ENCODE measurements around the gene MAML1. TPM values are rescaled to one million over a fixed set of nuclear protein-coding genes. Genes with fewer than 3 reads are reported as not detected.
"Not testable (repeated sequence)": the region's sequence is repeated elsewhere in the genome, so short reads cannot be mapped to it uniquely, and the experiment has no call there.

Gene MAML1, protein sequence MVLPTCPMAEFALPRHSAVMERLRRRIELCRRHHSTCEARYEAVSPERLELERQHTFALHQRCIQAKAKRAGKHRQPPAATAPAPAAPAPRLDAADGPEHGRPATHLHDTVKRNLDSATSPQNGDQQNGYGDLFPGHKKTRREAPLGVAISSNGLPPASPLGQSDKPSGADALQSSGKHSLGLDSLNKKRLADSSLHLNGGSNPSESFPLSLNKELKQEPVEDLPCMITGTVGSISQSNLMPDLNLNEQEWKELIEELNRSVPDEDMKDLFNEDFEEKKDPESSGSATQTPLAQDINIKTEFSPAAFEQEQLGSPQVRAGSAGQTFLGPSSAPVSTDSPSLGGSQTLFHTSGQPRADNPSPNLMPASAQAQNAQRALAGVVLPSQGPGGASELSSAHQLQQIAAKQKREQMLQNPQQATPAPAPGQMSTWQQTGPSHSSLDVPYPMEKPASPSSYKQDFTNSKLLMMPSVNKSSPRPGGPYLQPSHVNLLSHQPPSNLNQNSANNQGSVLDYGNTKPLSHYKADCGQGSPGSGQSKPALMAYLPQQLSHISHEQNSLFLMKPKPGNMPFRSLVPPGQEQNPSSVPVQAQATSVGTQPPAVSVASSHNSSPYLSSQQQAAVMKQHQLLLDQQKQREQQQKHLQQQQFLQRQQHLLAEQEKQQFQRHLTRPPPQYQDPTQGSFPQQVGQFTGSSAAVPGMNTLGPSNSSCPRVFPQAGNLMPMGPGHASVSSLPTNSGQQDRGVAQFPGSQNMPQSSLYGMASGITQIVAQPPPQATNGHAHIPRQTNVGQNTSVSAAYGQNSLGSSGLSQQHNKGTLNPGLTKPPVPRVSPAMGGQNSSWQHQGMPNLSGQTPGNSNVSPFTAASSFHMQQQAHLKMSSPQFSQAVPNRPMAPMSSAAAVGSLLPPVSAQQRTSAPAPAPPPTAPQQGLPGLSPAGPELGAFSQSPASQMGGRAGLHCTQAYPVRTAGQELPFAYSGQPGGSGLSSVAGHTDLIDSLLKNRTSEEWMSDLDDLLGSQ
- total RNA-seq: 10 to 100 TPM; 28.8 to 45.4 (median 37.6) TPM
- 18.4 TPM for total RNA-seq (2013)

DNA sequence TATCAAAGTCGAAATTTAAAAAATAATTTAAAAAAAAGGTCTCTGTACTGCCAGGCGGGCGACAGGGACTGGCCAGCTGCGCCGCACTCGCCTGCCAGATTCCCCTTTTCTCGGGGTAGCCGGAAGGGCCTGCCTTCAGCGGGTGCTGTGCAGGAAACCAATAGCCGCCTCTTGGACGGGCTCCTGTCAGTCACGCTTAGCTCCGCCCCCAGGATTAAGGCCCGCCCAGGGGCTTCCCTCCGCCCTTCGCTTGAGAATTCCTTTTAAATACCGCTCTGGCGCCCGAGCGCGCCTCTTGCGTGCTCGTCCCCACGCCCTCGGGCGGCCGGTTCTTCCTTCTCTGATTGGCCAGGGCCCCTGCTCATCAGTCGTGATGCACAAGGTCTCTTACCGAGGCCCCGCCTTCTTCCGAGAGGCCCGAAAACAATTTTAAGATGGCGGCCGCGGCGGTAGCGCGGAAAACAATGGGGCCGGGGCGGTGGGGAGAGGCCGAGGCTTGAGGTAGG lies at the start of gene MAML1:
MAML1 (plus strand) TSS at position 411 of the 506 bp plus-strand sequence. CDS start 291 bp downstream, outside the sequence.
- DNase-seq (peak; percentile 99 to 100), ATAC-seq (peak; percentile 92 to 98 (median 93))
- 0% methylated on average over 41 of the region's 41 CpGs for WGBS (ENCODE audit: insufficient coverage)
- peaks cover 30 to 35% of the 10 kb centered on the region in 2 donors for H3K4me1 Mint-ChIP-seq
- Histone ChIP-seq H3K9me3 (ENCODE audit: control insufficient read depth, insufficient read depth, low read length) (no peaks in the 10 kb centered on the region), H3K4me3 (ENCODE audit: low read length) (peak within 1 kb of the TSS; percentile 49), H3K27ac (ENCODE audit: low read length) (peak within 1 kb of the TSS; percentile 83), H3K4me1 (ENCODE audit: control insufficient read depth, insufficient read depth, low read length) (peaks cover 33% of the 10 kb centered on the region), H3K36me3 (ENCODE audit: control insufficient read depth, insufficient read depth, low read length) (peaks cover 34% of the 10 kb centered on the region), H3K27me3 (ENCODE audit: control insufficient read depth, insufficient read depth, low read length) (no peaks in the 10 kb centered on the region)
- H3K9me3 Mint-ChIP-seq: no peaks in the 10 kb centered on the region
- H3K27ac Mint-ChIP-seq: peak within 1 kb of the TSS; percentile 85 to 91
- TF ChIP-seq, protein P1, sequence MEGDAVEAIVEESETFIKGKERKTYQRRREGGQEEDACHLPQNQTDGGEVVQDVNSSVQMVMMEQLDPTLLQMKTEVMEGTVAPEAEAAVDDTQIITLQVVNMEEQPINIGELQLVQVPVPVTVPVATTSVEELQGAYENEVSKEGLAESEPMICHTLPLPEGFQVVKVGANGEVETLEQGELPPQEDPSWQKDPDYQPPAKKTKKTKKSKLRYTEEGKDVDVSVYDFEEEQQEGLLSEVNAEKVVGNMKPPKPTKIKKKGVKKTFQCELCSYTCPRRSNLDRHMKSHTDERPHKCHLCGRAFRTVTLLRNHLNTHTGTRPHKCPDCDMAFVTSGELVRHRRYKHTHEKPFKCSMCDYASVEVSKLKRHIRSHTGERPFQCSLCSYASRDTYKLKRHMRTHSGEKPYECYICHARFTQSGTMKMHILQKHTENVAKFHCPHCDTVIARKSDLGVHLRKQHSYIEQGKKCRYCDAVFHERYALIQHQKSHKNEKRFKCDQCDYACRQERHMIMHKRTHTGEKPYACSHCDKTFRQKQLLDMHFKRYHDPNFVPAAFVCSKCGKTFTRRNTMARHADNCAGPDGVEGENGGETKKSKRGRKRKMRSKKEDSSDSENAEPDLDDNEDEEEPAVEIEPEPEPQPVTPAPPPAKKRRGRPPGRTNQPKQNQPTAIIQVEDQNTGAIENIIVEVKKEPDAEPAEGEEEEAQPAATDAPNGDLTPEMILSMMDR (IDR thresholded peaks at IDR 0.05): no peak
- H3K4me3 Mint-ChIP-seq: peak within 1 kb of the TSS; percentile 89
- H3K36me3 Mint-ChIP-seq: peaks cover 15% of the 10 kb centered on the region
- intact Hi-C loops (cut with micrococcal nuclease): loop anchor here (1.0 to 10.0 kb wide), 5 partner anchors 34 to 178 kb away; partner anchors contain the start of genes CANX, HNRNPH1 and RUFY1
- no peaks in the 10 kb centered on the region for H3K27me3 Mint-ChIP-seq (ENCODE audit: low read depth in 2 of 2)

DNA sequence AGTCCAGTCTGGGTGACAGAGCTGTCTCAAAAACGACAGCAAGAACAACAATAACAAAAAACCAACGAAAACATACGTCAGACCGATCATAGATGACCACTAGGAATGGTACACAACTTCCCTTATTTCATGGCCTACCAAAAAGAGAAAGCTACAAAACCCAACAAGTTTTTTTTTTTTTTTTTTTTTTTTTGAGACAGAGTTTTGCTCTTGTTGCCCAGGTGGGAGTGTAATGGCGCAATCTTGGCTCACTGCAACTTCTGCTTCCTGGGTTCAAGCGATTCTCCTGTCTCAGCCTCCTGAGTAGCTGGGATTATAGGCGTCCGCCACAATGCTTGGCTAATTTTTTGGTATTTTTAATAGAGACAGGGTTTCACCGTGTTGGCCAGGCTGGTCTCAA lies 43.4 kb upstream of the MAML1 start:
- H3K9me3 Mint-ChIP-seq; intact Hi-C loops (cut with micrococcal nuclease); DNase-seq; H3K4me3 Mint-ChIP-seq; ATAC-seq; H3K27me3 Mint-ChIP-seq (ENCODE audit: low read depth in 2 of 2); H3K36me3 ChIP-seq (ENCODE audit: control insufficient read depth, insufficient read depth, low read length); H3K4me3 ChIP-seq (ENCODE audit: low read length); H3K9me3 ChIP-seq (ENCODE audit: control insufficient read depth, insufficient read depth, low read length); H3K27ac ChIP-seq (ENCODE audit: low read length); H3K27ac Mint-ChIP-seq; H3K4me1 ChIP-seq (ENCODE audit: control insufficient read depth, insufficient read depth, low read length); H3K4me1 Mint-ChIP-seq; H3K27me3 ChIP-seq (ENCODE audit: control insufficient read depth, insufficient read depth, low read length); H3K36me3 Mint-ChIP-seq: not testable (repeated sequence)
- 89% methylated on average over 9 of the region's 9 CpGs for WGBS (ENCODE audit: insufficient coverage)

DNA sequence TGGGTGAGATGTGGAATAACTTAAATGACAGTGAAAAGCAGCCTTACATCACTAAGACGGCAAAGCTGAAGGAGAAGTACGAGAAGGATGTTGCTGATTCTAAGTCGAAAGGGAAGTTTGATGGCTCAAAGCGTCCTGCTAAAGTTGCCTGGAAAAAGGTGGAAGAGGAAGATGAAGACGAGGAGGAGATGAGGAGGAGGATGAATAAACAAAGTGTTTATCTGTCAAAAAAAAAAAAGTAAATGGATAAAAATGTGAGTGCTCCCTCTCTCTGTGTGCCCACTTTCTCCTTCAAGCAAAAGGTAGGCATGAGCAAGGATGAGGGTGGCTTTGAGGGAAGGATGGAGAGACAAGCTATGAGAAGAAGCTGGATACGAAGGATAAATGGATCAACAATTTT lies 38.1 kb upstream of the MAML1 start:
- Histone ChIP-seq H3K27ac (ENCODE audit: low read length) (no peak overlapping the region), H3K9me3 (ENCODE audit: control insufficient read depth, insufficient read depth, low read length) (no peaks in the 10 kb centered on the region), H3K36me3 (ENCODE audit: control insufficient read depth, insufficient read depth, low read length) (no peaks in the 10 kb centered on the region), H3K27me3 (ENCODE audit: control insufficient read depth, insufficient read depth, low read length) (no peaks in the 10 kb centered on the region), H3K4me1 (ENCODE audit: control insufficient read depth, insufficient read depth, low read length) (peaks cover 21% of the 10 kb centered on the region), H3K4me3 (ENCODE audit: low read length) (no peak overlapping the region)
- Mint-ChIP-seq H3K9me3 (no peaks in the 10 kb centered on the region), H3K4me3 (no peak overlapping the region), H3K4me1 (peaks cover 23 to 30% of the 10 kb centered on the region in 2 donors), H3K27ac (no peak overlapping the region), H3K36me3 (no peaks in the 10 kb centered on the region), H3K27me3 (ENCODE audit: low read depth in 2 of 2) (no peaks in the 10 kb centered on the region)
- ATAC-seq (no peak), DNase-seq (no peak)
- intact Hi-C loops (cut with micrococcal nuclease): no loop called here
- TF ChIP-seq, protein P1 (IDR thresholded peaks at IDR 0.05): no peak
- 90% methylated on average over 5 of the region's 6 CpGs for WGBS (ENCODE audit: insufficient coverage)
